GM23338 (cell line): ENCODE measurements around the gene ANKRD34B. TPM values are rescaled to one million over a fixed set of nuclear protein-coding genes. Genes with fewer than 3 reads are reported as not detected.

Experiments
- ATAC-seq: fragments of 200-7000 bp; cut with Tn5 transposase; 3 replicates; pipeline ENCODE4 v1.9.1; 2020
- DNase-seq: peaks from one replicate; pipeline ENCODE4 v3.0.0-alpha.2; 2015; ENCODE audit warnings: low spot score
- H2AFZ ChIP-seq: fragments of 200-600 bp; sonication (generic); 2 replicates; pipeline ENCODE4 v1.8.0; 2016; ENCODE audit warnings: antibody characterized with exemption, mild to moderate bottlenecking, moderate library complexity
- H3F3A ChIP-seq: fragments of 200-600 bp; sonication (generic); replicated peaks from 2 replicates; pipeline ENCODE4 v1.8.0; 2017; ENCODE audit warnings: antibody characterized with exemption, mixed run types, low read depth
- H3K27ac ChIP-seq: fragments of 200-600 bp; sonication (generic); 2 replicates; pipeline ENCODE4 v1.6.1; 2016; ENCODE audit warnings: low read depth
- H3K27me3 ChIP-seq: fragments of 200-600 bp; sonication (generic); 2 replicates; pipeline ENCODE4 v1.8.0; 2016; ENCODE audit warnings: mild to moderate bottlenecking, mixed run types, moderate library complexity; ENCODE audit not compliant: insufficient read depth
- H3K36me3 ChIP-seq: fragments of 200-600 bp; sonication (generic); 2 replicates; pipeline ENCODE4 v1.8.0; 2016; ENCODE audit warnings: mild to moderate bottlenecking; ENCODE audit not compliant: insufficient read depth
- H3K4me1 ChIP-seq: fragments of 200-600 bp; sonication (generic); 2 replicates; pipeline ENCODE4 v1.8.0; 2016; ENCODE audit warnings: mild to moderate bottlenecking, moderate library complexity; ENCODE audit not compliant: insufficient read depth
- H3K4me2 ChIP-seq: fragments of 200-600 bp; sonication (generic); 2 replicates; pipeline ENCODE4 v1.7.1; 2017; ENCODE audit warnings: mixed run types
- H3K4me3 ChIP-seq: fragments of 200-600 bp; sonication (generic); 2 replicates; pipeline ENCODE4 v1.6.1; 2016; ENCODE audit warnings: mixed run types
- H3K79me2 ChIP-seq: fragments of 200-600 bp; sonication (generic); replicated peaks from 2 replicates; pipeline ENCODE4 v1.8.0; 2017; ENCODE audit warnings: mild to moderate bottlenecking; ENCODE audit not compliant: insufficient read depth
- H3K9me2 ChIP-seq: fragments of 200-600 bp; sonication (generic); 2 replicates; pipeline ENCODE4 v1.8.0; 2017; ENCODE audit not compliant: insufficient read depth
- H4K20me1 ChIP-seq: fragments of 200-600 bp; sonication (generic); replicated peaks from 2 replicates; pipeline ENCODE4 v1.8.0; 2017; ENCODE audit warnings: mild to moderate bottlenecking; ENCODE audit not compliant: insufficient read depth
- H3K27ac Mint-ChIP-seq: 2 replicates; pipeline ENCODE4 v1.8.0; 2020; ENCODE audit warnings: inconsistent platforms, mild to moderate bottlenecking, moderate library complexity, mixed read lengths
- H3K27me3 Mint-ChIP-seq: 3 replicates; pipeline ENCODE4 v1.8.0; 2022; ENCODE audit warnings: low read depth, mild to moderate bottlenecking, moderate library complexity, mixed read lengths, inconsistent platforms; ENCODE audit not compliant: insufficient read depth, poor library complexity
- H3K36me3 Mint-ChIP-seq: 3 replicates; pipeline ENCODE4 v1.8.0; 2021; ENCODE audit warnings: low read depth, mild to moderate bottlenecking, inconsistent platforms, moderate library complexity, mixed read lengths
- H3K4me1 Mint-ChIP-seq: 3 replicates; pipeline ENCODE4 v1.8.0; 2020; ENCODE audit warnings: mild to moderate bottlenecking, inconsistent platforms, mixed read lengths
- H3K4me3 Mint-ChIP-seq: 3 replicates; pipeline ENCODE4 v1.8.0; 2021; ENCODE audit warnings: moderate library complexity, mild to moderate bottlenecking, inconsistent platforms, mixed read lengths
- H3K9me3 Mint-ChIP-seq: 3 replicates; pipeline ENCODE4 v1.8.0; 2020; ENCODE audit warnings: moderate library complexity, mild to moderate bottlenecking, inconsistent platforms, mixed read lengths
- CREB1 ChIP-seq: fragments of 250-450 bp; sonication (Bioruptor Pico); IDR thresholded peaks from 2 replicates; pipeline ENCODE4 v1.5.0; 2020; ENCODE audit warnings: low read depth, mild to moderate bottlenecking, moderate library complexity
- EZH2 ChIP-seq: fragments of 200-600 bp; sonication (generic); IDR thresholded peaks from one replicate; pipeline ENCODE4 v1.8.0; 2017; ENCODE audit warnings: antibody characterized with exemption, mild to moderate bottlenecking, low read depth; ENCODE audit not compliant: unreplicated experiment
- EZH2phosphoT487 ChIP-seq: fragments of 200-600 bp; sonication (generic); IDR thresholded peaks from one replicate; pipeline ENCODE4 v1.8.1; 2018; ENCODE audit warnings: antibody characterized with exemption; ENCODE audit not compliant: unreplicated experiment
- JUNB ChIP-seq: IDR thresholded peaks from one replicate; pipeline ENCODE4 v1.6.1; 2016; ENCODE audit warnings: antibody characterized with exemption; ENCODE audit not compliant: unreplicated experiment
- NANOG ChIP-seq: IDR thresholded peaks from 2 replicates; pipeline ENCODE4 v1.6.1; 2016; ENCODE audit warnings: antibody characterized with exemption, borderline replicate concordance
- POLR2AphosphoS5 ChIP-seq: IDR thresholded peaks from 2 replicates; pipeline ENCODE4 v1.6.1; 2016; ENCODE audit warnings: antibody characterized with exemption, low read depth
- STAT1 ChIP-seq: IDR thresholded peaks from one replicate; pipeline ENCODE4 v1.6.1; 2016; ENCODE audit warnings: antibody characterized with exemption; ENCODE audit not compliant: unreplicated experiment
- ZNF114 ChIP-seq: fragments of 250-450 bp; sonication (Bioruptor Pico); IDR thresholded peaks from 2 replicates; pipeline ENCODE4 v1.5.0; 2020; ENCODE audit warnings: mild to moderate bottlenecking, moderate library complexity
- ZNF331 ChIP-seq: fragments of 250-450 bp; sonication (Bioruptor Pico); IDR thresholded peaks from 2 replicates; pipeline ENCODE4 v1.5.0; 2020; ENCODE audit warnings: low read depth, mild to moderate bottlenecking, moderate library complexity
- polyA plus RNA-seq: library from polyadenylated mRNA; unstranded; fragments of >200 nt; fragmentation: Nextera tagmentation; extraction: Ambion mirVana; gene quantifications from 2 replicates; pipeline ENCODE4 v1.2.1, GENCODE V29; 2016
- total RNA-seq: library from RNA; depleted of rRNA; stranded (reverse); fragments of >200 nt; shearing (Covaris generic); gene quantifications from 2 replicates; pipeline ENCODE4 v1.2.3, GENCODE V29; 2014
- TF ChIP-seq, protein P1 (sequence below): IDR thresholded peaks from 2 replicates; pipeline ENCODE4 v1.6.1; 2016; ENCODE audit warnings: antibody characterized with exemption
- TF ChIP-seq, protein P2 (sequence below): IDR thresholded peaks from one replicate; pipeline ENCODE4 v1.6.1; 2018; ENCODE audit warnings: antibody characterized with exemption; ENCODE audit not compliant: unreplicated experiment
- TF ChIP-seq, protein P3 (sequence below), 2 experiments: fragments of 200-600 bp in 1 of 2; sonication (generic) in 1 of 2; conservative IDR thresholded peaks; 2 replicates each; pipeline versions ENCODE4 v1.5.1 to v1.6.1; 2016 to 2017; ENCODE audit warnings: antibody characterized with exemption in 2 of 2, low read depth in 2 of 2, mild to moderate bottlenecking in 2 of 2, moderate library complexity in 1 of 2
- TF ChIP-seq, protein P4 (sequence below): fragments of 250-450 bp; sonication (Bioruptor Pico); IDR thresholded peaks from 2 replicates; pipeline ENCODE4 v1.5.0; 2020; ENCODE audit warnings: mild to moderate bottlenecking, moderate library complexity

Gene ANKRD34B
- total and polyA plus RNA-seq, 2 experiments from 2014 or later, result 1.6 to 2.9 TPM

DNA sequence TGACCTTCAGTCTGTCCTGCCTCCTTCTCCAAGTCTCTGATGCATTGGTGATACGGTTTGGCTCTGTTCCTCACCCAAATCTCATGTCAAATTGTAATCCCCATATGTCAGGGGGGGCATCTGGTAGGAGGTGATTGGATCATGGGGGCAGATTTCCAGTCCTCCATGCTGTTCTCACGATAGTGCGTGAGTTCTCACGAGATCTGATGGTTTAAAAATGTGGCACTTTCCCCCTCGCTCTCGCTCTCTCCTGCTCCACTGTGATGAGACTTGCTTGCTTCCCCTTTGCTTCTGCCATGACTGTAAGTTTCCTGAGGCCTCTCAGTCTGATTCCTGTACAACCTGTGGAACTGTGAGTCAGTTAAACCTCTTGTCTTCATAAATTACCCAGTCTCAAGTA is 14.7 kb upstream of the ANKRD34B start:
- no peak for DNase-seq
- no peaks in the 10 kb centered on the region for H4K20me1 ChIP-seq
- no peak overlapping the region for H3K4me2 ChIP-seq
- H3K9me2 ChIP-seq, result no peaks in the 10 kb centered on the region; the same call in 1 of the 2 replicates
- H3K27me3 ChIP-seq, result no peaks in the 10 kb centered on the region
- TF ChIP-seq STAT1, result no peak
- TF ChIP-seq, protein P1, sequence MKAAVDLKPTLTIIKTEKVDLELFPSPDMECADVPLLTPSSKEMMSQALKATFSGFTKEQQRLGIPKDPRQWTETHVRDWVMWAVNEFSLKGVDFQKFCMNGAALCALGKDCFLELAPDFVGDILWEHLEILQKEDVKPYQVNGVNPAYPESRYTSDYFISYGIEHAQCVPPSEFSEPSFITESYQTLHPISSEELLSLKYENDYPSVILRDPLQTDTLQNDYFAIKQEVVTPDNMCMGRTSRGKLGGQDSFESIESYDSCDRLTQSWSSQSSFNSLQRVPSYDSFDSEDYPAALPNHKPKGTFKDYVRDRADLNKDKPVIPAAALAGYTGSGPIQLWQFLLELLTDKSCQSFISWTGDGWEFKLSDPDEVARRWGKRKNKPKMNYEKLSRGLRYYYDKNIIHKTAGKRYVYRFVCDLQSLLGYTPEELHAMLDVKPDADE, result no peak
- no peak for TF ChIP-seq POLR2AphosphoS5
- no peak for TF ChIP-seq EZH2
- TF ChIP-seq, protein P2, sequence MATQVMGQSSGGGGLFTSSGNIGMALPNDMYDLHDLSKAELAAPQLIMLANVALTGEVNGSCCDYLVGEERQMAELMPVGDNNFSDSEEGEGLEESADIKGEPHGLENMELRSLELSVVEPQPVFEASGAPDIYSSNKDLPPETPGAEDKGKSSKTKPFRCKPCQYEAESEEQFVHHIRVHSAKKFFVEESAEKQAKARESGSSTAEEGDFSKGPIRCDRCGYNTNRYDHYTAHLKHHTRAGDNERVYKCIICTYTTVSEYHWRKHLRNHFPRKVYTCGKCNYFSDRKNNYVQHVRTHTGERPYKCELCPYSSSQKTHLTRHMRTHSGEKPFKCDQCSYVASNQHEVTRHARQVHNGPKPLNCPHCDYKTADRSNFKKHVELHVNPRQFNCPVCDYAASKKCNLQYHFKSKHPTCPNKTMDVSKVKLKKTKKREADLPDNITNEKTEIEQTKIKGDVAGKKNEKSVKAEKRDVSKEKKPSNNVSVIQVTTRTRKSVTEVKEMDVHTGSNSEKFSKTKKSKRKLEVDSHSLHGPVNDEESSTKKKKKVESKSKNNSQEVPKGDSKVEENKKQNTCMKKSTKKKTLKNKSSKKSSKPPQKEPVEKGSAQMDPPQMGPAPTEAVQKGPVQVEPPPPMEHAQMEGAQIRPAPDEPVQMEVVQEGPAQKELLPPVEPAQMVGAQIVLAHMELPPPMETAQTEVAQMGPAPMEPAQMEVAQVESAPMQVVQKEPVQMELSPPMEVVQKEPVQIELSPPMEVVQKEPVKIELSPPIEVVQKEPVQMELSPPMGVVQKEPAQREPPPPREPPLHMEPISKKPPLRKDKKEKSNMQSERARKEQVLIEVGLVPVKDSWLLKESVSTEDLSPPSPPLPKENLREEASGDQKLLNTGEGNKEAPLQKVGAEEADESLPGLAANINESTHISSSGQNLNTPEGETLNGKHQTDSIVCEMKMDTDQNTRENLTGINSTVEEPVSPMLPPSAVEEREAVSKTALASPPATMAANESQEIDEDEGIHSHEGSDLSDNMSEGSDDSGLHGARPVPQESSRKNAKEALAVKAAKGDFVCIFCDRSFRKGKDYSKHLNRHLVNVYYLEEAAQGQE, result no peak
- TF ChIP-seq EZH2phosphoT487, result no peak
- TF ChIP-seq, protein P3, sequence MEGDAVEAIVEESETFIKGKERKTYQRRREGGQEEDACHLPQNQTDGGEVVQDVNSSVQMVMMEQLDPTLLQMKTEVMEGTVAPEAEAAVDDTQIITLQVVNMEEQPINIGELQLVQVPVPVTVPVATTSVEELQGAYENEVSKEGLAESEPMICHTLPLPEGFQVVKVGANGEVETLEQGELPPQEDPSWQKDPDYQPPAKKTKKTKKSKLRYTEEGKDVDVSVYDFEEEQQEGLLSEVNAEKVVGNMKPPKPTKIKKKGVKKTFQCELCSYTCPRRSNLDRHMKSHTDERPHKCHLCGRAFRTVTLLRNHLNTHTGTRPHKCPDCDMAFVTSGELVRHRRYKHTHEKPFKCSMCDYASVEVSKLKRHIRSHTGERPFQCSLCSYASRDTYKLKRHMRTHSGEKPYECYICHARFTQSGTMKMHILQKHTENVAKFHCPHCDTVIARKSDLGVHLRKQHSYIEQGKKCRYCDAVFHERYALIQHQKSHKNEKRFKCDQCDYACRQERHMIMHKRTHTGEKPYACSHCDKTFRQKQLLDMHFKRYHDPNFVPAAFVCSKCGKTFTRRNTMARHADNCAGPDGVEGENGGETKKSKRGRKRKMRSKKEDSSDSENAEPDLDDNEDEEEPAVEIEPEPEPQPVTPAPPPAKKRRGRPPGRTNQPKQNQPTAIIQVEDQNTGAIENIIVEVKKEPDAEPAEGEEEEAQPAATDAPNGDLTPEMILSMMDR (conservative IDR thresholded peaks at IDR 0.05; ENCODE audit: low read depth in 2 of 2), result no peak
- no peak for TF ChIP-seq NANOG
- TF ChIP-seq, protein P4, sequence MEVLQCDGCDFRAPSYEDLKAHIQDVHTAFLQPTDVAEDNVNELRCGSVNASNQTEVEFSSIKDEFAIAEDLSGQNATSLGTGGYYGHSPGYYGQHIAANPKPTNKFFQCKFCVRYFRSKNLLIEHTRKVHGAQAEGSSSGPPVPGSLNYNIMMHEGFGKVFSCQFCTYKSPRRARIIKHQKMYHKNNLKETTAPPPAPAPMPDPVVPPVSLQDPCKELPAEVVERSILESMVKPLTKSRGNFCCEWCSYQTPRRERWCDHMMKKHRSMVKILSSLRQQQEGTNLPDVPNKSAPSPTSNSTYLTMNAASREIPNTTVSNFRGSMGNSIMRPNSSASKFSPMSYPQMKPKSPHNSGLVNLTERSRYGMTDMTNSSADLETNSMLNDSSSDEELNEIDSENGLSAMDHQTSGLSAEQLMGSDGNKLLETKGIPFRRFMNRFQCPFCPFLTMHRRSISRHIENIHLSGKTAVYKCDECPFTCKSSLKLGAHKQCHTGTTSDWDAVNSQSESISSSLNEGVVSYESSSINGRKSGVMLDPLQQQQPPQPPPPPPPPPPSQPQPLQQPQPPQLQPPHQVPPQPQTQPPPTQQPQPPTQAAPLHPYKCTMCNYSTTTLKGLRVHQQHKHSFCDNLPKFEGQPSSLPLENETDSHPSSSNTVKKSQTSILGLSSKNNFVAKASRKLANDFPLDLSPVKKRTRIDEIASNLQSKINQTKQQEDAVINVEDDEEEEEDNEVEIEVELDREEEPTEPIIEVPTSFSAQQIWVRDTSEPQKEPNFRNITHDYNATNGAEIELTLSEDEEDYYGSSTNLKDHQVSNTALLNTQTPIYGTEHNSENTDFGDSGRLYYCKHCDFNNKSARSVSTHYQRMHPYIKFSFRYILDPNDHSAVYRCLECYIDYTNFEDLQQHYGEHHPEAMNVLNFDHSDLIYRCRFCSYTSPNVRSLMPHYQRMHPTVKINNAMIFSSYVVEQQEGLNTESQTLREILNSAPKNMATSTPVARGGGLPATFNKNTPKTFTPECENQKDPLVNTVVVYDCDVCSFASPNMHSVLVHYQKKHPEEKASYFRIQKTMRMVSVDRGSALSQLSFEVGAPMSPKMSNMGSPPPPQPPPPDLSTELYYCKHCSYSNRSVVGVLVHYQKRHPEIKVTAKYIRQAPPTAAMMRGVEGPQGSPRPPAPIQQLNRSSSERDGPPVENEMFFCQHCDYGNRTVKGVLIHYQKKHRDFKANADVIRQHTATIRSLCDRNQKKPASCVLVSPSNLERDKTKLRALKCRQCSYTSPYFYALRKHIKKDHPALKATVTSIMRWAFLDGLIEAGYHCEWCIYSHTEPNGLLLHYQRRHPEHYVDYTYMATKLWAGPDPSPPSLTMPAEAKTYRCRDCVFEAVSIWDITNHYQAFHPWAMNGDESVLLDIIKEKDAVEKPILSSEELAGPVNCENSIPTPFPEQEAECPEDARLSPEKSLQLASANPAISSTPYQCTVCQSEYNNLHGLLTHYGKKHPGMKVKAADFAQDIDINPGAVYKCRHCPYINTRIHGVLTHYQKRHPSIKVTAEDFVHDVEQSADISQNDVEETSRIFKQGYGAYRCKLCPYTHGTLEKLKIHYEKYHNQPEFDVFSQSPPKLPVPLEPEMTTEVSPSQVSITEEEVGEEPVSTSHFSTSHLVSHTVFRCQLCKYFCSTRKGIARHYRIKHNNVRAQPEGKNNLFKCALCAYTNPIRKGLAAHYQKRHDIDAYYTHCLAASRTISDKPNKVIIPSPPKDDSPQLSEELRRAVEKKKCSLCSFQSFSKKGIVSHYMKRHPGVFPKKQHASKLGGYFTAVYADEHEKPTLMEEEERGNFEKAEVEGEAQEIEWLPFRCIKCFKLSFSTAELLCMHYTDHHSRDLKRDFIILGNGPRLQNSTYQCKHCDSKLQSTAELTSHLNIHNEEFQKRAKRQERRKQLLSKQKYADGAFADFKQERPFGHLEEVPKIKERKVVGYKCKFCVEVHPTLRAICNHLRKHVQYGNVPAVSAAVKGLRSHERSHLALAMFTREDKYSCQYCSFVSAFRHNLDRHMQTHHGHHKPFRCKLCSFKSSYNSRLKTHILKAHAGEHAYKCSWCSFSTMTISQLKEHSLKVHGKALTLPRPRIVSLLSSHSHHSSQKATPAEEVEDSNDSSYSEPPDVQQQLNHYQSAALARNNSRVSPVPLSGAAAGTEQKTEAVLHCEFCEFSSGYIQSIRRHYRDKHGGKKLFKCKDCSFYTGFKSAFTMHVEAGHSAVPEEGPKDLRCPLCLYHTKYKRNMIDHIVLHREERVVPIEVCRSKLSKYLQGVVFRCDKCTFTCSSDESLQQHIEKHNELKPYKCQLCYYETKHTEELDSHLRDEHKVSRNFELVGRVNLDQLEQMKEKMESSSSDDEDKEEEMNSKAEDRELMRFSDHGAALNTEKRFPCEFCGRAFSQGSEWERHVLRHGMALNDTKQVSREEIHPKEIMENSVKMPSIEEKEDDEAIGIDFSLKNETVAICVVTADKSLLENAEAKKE (CRISPR knock-in tag), result no peak
- no peak for TF ChIP-seq ZNF114 (CRISPR knock-in tag)
- TF ChIP-seq ZNF331 (CRISPR knock-in tag), result no peak
- no peak for TF ChIP-seq CREB1
- TF ChIP-seq JUNB, result no peak
- peaks cover 3% of the 10 kb centered on the region for H3K27me3 Mint-ChIP-seq
- no peak overlapping the region for H3K4me3 ChIP-seq
- no peaks in the 10 kb centered on the region for H3K4me1 Mint-ChIP-seq
- H3K9me3 Mint-ChIP-seq, result no peaks in the 10 kb centered on the region
- no peak overlapping the region for H3K4me3 Mint-ChIP-seq
- H2AFZ ChIP-seq, result peak overlapping the region; percentile 86
- H3K4me1 ChIP-seq, result no peaks in the 10 kb centered on the region; the same call in 1 of the 2 replicates
- H3K79me2 ChIP-seq, result no peaks in the 10 kb centered on the region
- no peaks in the 10 kb centered on the region for H3K36me3 Mint-ChIP-seq
- no peak overlapping the region for H3K27ac Mint-ChIP-seq
- H3K27ac ChIP-seq, result no peak overlapping the region
- H3F3A ChIP-seq, result no peaks in the 10 kb centered on the region
- no peak for ATAC-seq
- H3K36me3 ChIP-seq, result no peaks in the 10 kb centered on the region
